NCI-H2227 (cell line): ENCODE data around the gene ACSS1.

Experiments
- DNase-seq: peaks from one replicate; lab custom pipeline; 2025; ENCODE audit not compliant: unreplicated experiment; lab: John Stamatoyannopoulos, UW

ACSS1 gene

DNA sequence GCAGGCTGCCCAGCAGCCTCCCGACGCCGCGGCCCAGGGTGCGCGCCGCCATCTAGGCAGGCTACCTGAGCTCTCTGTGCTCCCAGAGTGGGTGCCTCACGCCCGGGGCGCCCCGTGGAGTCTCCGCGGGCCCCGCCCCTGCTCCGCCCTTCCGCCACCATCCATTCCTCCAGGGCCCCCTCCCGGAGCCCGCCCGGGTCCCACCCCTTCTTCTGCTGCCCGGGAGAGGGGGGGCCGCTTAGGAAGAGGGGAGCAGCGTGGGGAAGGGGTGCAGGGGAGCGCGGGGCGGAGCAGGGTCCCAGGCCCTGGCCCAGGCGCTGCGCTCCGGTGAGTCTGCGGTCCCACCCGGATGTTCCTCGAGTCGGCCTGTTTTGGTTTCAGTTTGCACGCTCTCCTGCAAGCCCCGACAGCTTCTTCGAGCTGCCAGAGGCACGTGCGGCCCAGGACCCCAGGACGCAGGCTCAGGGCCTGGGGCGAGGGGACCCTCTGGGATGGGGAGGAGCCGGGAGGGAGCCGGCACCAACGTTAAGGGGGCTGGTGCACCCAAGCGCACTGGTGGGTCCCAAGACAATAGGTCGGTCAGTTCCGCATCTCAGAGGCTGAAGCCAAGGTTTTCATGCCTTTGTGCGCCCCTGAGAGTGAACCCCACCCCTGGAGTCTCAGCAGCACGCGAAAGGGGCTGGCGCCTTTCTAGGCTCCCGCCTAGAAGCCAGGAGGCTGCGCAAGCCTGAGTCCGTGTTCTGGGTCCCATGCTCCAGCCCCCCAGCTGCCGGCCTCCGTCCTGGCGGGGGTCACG, at the start of gene ACSS1:
TSS of gene ACSS1 (minus strand) at position 89 of the 796 bp plus-strand sequence. CDS start at position 52, 37 bp downstream.
- peak; percentile 20 for DNase-seq

DNA sequence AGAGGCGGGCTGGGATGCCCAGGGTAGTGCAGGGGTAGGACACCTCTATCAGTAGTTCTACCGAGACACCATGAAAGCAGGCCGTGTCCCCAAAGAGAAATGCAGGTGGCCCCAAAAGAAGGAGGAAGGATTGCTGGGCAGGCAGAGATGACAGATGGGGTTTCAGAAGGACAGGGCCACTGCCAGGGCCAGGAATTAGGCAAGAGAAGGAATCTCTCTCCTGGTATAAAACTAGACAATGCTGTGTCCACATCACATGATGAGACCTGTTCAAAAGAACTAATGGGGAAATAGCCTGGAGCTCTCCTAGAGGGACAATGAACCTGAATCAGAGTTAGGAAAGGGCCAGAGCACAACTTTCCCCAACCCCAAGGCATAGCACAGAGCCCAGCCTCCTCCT, 45.6 kb upstream of the ACSS1 start:
- DNase-seq: no peak

DNA sequence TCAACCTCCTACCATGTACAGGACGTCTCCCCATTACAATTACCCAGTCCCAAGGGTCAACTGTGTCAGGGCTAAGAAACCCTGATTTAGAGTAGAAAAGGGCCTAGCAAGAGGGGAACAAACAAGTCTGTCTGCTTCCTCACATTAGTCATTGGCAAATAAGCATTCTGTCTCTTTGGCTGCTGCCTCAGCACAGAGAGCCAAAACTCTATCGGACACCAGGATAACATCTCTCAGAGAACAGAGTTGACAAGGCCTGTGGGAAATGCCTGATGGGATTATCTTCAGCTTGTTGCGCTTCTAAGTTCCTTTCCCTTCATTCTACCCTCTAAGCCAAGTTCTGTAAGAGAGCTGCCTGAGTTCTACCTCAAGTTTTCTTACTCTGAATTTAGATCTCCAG, 43.0 kb upstream of the ACSS1 start:
- no peak for DNase-seq

DNA sequence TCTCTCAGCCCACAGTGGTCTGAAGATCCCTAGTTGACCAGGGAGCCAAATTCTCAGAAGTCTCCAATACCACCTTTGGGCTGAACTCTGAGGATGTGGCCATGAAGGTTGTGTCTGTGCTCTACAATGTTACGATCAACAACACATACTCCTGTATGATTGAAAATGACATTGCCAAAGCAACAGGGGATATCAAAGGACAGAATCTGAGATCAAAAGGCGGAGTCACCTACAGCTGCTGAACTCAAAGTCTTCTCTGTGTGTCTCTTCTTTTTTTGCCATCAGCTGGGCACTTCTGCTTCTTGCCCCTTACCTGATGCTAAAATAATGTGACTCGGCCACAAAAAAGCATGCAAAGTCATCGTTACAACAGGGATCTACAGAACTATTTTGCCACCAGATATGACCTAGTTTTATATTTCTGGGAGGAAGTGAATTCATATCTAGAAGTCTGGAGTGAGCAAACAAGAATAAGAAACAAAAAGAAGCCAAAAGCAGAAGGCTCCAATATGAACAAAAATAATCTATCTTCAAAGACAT, 41.7 kb upstream of the ACSS1 start:
- no peak for DNase-seq

DNA sequence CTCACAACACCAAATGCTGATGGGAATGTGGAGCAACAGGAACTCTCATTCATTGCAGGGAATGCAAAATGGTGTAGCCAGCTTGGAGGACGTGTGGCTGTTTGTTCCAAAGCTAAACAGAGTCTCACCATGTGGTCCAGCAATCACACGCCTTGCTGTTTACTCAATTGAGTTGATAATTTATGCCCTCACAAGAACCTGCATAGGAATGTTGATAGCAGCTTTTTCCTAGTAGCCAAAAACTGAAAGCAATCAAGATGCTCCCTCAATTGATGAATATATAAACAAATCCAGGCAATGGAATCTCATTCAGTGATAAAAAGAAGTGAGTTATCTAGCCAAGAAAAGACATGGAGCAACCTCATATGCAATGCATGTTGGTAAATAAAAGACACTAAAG, 39.6 kb upstream of the ACSS1 start:
- no peak for DNase-seq

DNA sequence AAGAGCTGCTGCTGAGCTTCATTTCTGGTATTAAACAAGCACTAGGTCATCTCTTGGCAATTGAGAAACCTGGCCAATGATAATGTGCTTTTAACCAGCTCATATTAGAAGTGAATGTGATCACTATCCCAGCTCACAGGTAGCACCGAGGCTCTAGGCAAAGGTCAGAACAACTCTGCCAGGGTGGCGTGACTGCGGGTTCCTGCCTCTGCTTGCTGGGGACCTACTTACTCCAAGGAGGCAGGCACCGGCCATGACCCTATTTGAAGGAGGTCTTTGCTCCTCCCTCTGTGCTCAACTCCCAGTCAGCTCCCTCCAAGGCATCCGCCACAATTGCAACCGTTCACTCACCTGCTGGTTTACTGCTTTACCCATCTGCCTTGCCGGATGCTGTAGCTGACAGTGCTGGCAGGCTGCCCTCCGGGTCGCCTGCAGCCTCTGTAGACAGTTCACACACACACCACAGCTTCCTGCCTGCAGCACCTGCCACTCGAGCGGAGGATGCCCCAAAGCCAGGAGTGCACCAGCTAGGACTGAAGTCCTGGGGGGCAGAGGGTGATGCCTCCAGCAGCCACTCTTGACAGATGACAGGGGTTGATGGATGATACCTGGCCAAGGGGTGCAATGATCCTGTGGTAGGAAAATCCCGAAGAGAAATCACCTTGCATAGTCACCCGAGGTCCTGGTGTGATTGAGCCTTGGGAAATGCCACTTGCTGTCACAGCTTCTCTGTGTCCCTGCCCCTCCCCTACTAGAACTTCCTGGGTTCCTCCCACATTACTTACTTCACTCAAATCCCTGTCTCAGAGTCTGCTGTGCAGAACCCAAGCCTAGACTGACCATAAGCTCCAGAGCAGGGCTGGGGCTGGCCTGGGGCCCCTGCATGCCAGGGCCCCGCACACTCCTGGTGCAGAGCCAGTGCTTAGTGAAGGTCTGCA, 32.8 kb upstream of the ACSS1 start:
- DNase-seq: peak; percentile 50

DNA sequence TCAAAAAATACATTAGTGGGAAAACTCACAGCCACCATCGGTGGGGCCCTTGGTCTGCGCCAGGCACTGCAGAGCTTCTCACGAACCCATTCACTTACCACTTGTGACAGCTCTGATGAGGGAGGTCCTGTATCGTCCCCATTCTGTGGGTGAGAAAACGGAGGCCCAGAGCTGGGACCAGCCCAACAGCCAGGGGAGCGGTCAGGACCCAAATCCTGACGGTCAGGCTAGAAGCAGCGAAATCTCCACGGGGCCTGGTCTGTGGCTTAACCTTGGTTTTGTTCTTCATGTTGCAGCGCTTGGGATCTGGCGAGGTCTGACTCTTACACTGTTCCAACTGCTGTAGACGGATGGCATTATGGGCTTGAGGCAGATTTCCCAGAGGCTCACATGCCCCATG, 31.7 kb upstream of the ACSS1 start:
- no peak for DNase-seq

DNA sequence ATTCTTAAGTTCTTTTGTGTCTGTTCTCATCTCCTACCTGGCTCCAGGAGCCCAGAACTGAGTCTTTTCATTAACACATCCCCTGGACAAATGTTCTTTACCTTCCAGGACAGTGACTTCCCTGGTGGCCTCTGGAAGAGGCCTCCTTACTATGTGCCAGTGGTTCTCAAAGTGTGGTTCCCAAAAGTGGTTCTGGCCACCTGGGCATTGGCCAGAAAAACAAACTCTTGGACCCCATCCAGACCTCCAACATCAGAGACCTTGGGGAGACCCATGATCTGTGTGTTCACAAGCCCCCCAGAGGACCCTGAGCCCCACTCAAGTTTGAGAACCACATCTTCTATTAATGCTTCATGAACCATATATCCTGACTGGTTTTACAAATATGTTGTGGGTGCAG, 31.2 kb upstream of the ACSS1 start:
- no peak for DNase-seq

DNA sequence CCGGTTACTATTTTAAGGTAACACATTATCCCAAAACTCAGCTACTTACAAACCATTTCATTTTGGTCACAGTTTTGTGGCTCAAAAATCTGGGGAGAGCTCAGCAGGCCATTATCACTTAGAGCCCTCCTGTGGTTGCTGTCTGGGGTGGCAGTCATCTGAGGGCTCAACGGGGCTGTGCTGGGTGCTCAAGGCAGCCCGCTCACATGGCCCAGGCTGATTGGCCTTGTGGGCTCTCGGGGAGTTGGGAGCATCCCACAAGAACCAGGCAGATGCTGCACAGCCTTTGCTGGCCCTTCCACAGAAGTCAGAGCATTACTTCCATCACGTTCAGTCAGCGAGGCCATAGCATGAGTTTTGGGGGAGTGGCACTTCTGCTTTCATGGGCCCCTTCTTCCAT, 30.3 kb upstream of the ACSS1 start:
- DNase-seq: no peak

DNA sequence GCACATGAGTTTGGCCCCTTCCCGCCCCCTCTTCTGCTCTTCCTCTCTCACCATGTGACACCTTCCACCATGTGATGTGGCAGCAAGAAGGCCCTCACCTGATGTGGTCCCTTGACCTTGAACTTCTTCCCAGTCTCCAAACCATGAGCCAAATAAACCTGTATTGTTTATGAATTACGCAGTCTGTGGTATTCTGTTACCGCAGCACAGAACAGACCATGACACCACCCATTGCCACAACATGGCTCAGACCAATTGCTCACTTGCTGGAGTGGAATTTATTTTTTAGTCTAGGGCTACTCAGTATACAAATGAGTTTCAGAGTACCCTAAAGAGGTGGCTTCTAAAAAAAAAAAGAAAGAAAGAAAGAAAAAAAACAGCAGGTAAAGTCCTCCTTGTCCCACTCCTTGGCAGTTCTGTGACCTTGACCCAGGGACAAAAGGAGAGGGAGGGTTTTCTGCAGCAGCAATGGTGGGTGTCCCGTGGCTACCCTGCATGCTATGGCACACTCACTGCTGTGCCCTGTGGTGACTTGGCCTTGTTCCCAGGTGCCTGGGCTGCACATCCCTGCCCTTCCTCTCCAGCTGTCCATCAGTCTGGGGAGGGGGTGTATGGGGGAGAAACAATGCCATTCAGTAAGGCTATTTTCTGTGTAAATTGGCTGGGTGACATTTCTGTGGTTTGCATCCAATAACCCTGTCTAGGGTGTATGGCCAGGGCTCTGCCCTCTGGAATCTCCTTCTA, 29.4 kb upstream of the ACSS1 start:
- DNase-seq: no peak

DNA sequence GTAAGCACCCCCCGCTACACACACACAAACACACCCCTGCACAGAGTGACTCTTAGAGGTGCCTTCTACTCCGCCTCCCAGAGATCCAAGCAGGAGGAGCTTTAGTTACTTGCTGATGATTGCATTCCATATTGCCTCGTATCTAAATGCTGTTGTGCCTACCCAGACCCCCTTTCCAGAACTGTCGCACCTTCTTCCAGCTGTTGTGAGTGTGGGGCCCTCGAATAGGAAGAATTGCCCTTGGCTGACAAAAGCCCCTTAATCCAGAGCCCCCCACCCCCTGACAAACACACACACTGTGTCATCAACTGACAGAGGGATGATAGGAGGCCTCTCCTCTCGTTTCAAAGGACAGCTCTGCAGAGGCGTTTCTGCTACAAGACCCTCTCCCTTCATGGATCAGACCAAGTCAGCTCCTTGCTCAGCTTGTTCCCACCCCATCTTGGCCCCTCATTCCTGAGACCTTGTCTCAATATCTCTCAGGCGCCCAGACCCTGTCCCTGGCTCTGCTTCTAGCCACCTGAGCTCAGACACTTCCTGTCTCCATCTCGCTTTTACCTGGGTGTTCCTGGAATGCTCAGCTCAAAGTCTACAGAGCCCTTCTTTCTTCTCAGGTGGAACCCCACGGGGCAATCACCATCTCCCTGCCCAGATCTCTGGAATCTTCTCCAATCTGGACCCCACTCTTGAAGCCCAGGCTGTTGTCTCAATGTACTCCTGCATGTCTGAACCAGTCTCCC, 28.0 kb upstream of the ACSS1 start:
- no peak for DNase-seq

DNA sequence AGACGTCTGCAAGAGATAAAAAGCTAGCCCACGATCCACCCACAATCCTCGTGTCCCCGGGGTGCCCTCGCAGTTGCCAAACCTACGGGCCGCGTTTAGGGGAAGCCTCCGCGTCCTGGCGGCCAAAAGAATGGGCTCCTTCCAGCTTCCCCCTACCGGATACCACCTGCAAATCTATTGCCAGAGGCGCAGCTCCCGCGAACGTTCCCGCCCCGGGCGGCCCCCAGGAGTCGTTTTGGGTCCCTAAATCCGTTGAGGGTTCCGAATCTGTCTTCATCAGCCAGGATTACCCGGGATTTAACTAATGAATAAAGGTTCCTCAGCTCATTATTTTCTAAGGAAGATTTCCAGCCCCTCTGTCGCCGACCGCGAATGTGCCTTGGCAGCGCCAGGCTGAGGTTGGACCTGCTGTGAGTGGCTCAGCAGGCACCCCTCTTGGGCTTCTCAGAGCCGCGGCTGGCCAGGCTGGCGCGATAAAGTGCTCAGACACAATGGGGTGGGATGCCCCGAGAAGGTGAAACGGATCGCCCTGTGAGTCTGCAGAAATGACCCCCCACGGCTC, 26.8 kb upstream of the ACSS1 start:
- no peak for DNase-seq

DNA sequence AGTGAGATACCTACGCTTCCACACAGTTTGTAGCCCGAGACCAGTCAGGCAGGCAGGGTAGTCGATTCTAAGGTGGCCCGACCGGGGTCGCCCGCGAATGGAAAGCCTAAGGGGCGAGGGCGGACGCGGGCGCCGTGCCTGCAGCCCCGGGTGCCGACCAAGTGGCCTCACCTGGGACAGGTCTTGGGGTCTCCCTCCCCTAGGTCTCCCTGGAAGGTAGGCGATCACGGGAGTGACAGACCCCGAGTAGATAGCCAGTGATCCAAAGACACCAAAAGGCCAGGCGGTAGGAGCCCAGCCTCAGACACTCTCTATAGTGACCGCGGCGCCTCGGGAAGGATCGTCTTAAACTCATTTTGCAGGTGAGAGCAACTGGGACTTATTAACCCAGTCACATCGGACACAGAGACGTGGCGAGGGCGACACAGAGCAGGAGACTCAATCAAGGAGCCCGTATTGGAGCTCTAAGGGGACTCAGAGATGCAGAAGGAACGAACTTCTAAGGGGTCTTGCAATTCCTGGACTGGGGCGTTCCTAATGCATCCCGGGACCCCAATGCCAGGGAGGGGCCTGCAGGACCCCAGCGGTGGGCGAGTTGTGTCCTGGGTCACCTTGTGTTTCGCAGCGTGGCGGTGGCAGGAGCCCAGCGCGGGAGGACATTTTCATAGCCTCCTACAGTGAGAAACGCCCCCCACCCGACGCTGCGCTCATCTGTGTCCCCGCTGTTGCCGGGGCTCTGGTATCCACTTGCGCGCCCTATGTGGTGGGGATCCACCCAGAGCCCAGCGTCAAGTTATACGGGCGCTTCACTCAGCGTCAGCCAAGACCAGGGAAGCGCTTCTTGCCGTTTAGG, 26.1 kb upstream of the ACSS1 start:
- no peak for DNase-seq

DNA sequence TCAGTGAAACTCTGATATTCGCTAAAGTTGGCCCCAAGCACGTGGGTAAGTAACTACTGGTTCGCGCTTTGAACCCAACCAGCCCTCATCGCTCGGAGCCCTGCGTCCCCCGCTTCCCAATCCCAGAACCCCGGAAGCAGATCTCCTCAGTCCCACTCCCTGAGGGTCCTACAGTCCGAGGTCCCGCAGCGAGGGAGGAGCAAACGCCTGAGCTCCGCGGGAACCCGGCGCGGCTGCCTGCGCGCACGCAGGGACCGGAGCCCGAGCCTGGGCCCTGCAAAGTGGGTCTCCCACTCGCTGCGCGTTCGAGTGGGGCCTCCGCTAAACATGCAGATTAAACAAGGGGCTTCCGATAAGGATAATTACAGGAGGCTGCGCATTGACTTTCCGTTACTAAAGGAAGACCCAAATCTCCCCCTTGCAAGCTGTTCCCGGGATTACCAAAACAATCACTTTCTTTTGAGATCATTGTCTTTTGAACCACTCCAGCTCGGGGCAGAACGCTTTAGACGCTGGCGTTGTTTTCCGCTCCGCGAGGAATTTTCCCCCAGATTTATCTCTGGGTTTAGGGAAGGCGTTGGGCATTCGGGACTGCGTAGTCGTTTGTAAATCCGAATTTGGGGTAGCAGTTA, 25.3 kb upstream of the ACSS1 start:
- no peak for DNase-seq

DNA sequence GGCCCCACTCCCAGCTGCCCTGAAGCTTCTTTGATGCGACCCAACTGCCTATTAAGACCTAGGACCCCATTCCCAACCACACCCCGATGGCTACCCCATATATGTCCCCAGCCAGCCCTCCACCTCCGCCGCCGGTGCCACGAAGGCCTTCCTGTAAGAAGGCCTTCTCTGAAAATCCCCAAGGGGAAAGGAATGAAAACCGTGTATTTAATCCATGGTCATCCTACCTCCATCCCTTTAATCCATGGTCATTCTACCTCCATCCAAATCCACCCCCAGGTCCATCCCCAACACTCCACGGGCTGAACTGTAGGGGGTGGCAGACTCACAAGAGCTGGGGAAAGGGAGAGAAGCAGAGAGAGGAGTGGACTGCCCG, 24.5 kb upstream of the ACSS1 start:
- no peak for DNase-seq

DNA sequence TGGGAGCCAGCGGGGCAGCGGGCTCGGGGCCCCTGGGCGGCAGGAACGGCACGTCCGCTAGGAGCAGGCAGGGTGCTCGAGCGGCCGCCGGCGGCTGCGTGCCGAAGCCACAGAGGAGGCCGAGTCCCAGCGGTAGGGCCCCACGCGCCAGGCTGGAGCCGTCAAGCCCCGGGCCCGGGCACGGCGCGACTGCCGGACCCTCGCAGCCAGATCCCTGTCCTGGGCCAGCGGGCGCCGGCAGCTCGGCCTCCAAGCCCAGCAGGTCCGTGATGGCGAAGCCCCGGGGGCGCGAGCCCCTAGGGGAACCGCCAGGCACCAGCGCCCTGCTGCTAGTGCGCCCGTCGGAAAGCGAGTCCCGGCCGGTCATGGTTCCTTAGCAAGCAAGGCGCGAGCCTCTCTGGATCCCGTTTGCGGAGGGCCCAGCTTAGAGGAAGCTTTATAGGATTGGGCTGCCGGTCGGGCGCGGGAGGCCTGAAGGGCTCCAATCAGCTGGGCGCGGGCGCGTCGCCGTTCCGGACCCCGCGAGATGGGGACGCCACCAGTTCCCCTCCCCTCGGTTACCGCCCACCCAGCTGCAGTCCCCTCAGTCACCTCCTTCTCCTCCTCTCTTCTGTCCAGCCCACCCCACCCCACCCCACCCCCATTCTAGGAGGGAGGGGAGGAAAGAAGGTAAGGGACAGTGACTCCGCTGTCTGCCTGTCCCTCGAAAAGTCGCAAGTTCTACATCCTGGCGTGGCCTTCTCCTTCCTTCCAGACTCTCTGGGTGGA, 24.0 kb upstream of the ACSS1 start, which contains the start of gene VSX1:
TSS of gene VSX1 (minus strand) at position 412 of the 768 bp plus-strand sequence. CDS start at position 367, 45 bp downstream.
- no peak for DNase-seq

DNA sequence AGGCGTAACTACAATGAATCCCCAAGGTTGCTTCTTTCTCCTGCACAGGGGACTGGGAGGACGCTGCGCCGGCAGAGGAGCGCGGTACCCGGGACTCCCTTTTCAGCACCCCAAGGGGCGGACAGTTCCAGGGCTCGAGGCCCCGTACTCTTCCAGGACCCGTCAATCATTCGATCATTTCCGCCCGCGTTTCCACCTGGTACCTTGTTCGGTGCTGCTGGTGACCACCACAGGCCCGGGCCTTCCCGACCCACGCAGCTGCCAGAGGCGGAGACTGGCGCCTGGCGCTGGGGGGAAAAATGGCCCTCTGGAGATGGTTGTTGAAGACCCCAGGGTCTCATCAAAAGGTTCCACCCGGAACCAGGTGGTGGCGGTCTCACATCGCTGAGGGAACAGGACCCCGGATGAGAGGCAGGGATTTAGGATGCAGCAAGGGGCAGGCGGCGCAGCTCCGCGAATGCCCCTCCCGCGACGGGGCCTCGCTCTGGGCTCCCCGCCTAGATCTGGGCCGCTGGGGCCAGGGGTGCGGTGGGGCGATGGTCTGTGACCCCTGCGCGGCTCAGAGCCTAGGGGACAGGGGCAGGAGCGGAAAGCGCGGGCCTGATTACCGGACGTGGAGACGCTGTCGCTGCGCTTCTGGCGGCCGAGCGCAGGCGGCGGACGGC, 23.3 kb upstream of the ACSS1 start:
- peak; percentile 27 for DNase-seq
